Measurements from ENCODE around the gene MTHFD1L. TPM values are rescaled to one million over a fixed set of nuclear protein-coding genes. Genes with fewer than 3 reads are reported as not detected.

Gene MTHFD1L
- total RNA-seq, 4 donors from 2014 or later = 3.0 to 9.4 (median 5.2) TPM

DNA sequence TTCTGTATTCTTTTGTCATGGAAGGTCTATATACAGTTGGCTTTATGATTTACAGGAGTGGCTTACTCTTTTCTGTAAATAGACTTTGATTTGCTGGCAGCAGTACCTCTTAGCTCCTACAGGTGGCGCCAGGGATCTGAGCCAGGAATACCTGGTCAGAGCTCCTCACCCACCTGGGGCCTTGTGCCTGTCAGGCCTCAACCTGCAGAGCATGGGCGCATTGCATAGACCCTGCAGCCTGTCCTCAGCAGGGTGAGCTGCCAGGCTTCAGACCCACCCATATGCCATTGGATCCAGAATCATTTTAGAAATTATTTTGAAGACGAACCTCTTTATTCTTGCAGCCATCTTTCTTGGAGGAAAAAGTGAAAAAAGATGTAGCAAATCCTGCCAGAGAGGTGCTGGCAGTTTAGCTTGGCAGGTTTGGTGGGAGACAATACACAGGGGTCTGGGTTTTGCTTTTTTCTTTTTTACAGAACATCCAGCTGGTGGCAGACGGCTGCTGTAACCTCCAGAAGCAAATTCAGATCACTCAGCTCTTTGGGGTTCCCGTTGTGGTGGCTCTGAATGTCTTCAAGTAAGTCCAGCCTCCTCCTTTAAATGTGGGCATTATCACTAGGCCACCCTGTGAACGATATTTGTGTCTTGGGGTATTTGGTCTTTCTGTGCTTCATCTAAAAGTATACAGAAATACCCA, 149.1 kb downstream of the MTHFD1L start:
- peaks cover 5% of the 10 kb centered on the region for H3K4me1 ChIP-seq
- WGBS = 49% methylated on average over 6 of the region's 6 CpGs
- H3K27me3 ChIP-seq = no peaks in the 10 kb centered on the region
- no peaks in the 10 kb centered on the region for H3K36me3 ChIP-seq
- DNase-seq (ENCODE audit: low spot score in 2 of 2) = peak; percentile 75 to 86
- no peak overlapping the region for H3K4me3 ChIP-seq
- H3K9me3 ChIP-seq = no peaks in the 10 kb centered on the region
- H3K27ac ChIP-seq = no peak overlapping the region
- TF ChIP-seq, protein P1, sequence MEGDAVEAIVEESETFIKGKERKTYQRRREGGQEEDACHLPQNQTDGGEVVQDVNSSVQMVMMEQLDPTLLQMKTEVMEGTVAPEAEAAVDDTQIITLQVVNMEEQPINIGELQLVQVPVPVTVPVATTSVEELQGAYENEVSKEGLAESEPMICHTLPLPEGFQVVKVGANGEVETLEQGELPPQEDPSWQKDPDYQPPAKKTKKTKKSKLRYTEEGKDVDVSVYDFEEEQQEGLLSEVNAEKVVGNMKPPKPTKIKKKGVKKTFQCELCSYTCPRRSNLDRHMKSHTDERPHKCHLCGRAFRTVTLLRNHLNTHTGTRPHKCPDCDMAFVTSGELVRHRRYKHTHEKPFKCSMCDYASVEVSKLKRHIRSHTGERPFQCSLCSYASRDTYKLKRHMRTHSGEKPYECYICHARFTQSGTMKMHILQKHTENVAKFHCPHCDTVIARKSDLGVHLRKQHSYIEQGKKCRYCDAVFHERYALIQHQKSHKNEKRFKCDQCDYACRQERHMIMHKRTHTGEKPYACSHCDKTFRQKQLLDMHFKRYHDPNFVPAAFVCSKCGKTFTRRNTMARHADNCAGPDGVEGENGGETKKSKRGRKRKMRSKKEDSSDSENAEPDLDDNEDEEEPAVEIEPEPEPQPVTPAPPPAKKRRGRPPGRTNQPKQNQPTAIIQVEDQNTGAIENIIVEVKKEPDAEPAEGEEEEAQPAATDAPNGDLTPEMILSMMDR (IDR thresholded peaks at IDR 0.05) = peak; percentile 85 to 98
- TF ChIP-seq EP300 (IDR thresholded peaks at IDR 0.05) = no peak

DNA sequence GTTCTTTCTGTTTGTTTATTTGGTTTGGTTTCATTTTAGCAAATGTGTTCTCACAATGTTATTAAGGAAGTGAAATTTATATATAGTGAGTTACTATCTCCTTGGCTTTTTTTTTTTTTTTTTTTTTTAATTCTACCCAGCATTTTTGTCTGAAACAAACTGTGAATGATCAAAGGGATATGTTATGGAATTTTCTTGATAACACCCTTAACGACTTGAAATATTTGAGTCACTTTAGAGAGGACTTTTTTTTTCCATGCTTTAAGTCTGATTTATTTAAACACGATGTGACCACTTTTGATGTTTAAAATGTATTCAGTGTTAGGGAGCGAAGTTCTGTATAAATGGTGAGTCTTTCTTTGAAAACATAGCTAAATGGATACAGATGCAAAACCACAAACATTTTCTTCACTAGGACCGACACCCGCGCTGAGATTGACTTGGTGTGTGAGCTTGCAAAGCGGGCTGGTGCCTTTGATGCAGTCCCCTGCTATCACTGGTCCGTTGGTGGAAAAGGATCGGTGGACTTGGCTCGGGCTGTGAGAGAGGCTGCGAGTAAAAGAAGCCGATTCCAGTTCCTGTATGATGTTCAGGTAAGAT, 149.7 kb downstream of the MTHFD1L start:
- no peaks in the 10 kb centered on the region for H3K36me3 ChIP-seq
- no peak for DNase-seq (ENCODE audit: low spot score in 2 of 2)
- no peaks in the 10 kb centered on the region for H3K9me3 ChIP-seq
- TF ChIP-seq POLR2A (IDR thresholded peaks at IDR 0.05) (no peak), EP300 (IDR thresholded peaks at IDR 0.05) (no peak), POLR2AphosphoS5 (IDR thresholded peaks at IDR 0.05) (no peak)
- TF ChIP-seq, protein P1 (IDR thresholded peaks at IDR 0.05) = no peak
- WGBS = 83% methylated on average over 12 of the region's 12 CpGs
- no peak overlapping the region for H3K27ac ChIP-seq
- H3K4me3 ChIP-seq = no peak overlapping the region
- H3K27me3 ChIP-seq = no peaks in the 10 kb centered on the region
- H3K4me1 ChIP-seq = peaks cover 5% of the 10 kb centered on the region

DNA sequence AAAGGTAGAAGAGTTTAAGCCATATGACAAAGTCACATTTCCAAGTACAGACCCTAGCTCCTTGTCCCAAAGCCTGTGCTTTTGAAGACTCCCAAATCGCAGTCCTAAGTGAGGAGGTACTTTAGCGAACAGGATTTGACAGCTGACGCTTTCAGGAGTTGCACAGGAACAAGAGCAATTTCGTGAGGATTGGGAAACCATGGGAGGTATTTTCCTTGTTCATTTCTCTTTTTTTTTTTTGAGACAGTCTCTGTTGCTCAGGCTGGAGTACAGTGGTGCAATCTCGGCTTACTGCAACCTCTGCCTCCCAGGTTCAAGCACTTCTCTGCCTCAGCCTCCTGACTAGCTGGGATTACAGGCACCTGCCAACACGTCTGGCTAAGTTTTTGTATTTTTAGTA, 150.6 kb downstream of the MTHFD1L start:
- TF ChIP-seq POLR2A (IDR thresholded peaks at IDR 0.05) (no peak), EP300 (IDR thresholded peaks at IDR 0.05) (no peak), POLR2AphosphoS5 (IDR thresholded peaks at IDR 0.05) (no peak)
- TF ChIP-seq, protein P1 (IDR thresholded peaks at IDR 0.05) = no peak
- no peaks in the 10 kb centered on the region for H3K36me3 ChIP-seq
- H3K9me3 ChIP-seq = no peaks in the 10 kb centered on the region
- H3K27me3 ChIP-seq = no peaks in the 10 kb centered on the region
- peaks cover 5% of the 10 kb centered on the region for H3K4me1 ChIP-seq
- WGBS = 87% methylated on average over 6 of the region's 6 CpGs
- DNase-seq (ENCODE audit: low spot score in 2 of 2) = no peak
- no peak overlapping the region for H3K4me3 ChIP-seq
- no peak overlapping the region for H3K27ac ChIP-seq

DNA sequence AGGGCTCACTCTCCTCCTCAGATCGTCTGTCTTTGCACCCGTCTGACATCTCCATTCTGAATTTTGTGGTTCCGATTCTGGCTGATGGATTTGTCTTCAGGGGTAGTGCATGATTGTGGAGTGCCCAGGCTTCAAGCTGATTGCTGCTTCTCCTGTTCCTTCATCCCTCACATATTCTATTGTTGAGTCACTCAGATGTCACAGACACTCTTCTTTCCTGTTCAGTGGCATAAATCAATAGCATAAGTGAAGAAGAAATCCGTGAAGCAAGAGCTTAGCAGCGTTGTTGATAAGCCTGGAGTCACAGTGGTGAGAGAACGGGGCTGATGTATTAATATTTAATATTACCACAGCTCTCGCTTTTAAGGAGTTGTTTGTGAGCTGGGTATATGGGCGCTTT, 152.5 kb downstream of the MTHFD1L start:
- no peaks in the 10 kb centered on the region for H3K36me3 ChIP-seq
- WGBS = 91% methylated on average over 8 of the region's 8 CpGs
- TF ChIP-seq, protein P1 (IDR thresholded peaks at IDR 0.05) = no peak
- no peak for TF ChIP-seq POLR2AphosphoS5 (IDR thresholded peaks at IDR 0.05)
- no peak for TF ChIP-seq POLR2A (IDR thresholded peaks at IDR 0.05)
- no peak for TF ChIP-seq EP300 (IDR thresholded peaks at IDR 0.05)

DNA sequence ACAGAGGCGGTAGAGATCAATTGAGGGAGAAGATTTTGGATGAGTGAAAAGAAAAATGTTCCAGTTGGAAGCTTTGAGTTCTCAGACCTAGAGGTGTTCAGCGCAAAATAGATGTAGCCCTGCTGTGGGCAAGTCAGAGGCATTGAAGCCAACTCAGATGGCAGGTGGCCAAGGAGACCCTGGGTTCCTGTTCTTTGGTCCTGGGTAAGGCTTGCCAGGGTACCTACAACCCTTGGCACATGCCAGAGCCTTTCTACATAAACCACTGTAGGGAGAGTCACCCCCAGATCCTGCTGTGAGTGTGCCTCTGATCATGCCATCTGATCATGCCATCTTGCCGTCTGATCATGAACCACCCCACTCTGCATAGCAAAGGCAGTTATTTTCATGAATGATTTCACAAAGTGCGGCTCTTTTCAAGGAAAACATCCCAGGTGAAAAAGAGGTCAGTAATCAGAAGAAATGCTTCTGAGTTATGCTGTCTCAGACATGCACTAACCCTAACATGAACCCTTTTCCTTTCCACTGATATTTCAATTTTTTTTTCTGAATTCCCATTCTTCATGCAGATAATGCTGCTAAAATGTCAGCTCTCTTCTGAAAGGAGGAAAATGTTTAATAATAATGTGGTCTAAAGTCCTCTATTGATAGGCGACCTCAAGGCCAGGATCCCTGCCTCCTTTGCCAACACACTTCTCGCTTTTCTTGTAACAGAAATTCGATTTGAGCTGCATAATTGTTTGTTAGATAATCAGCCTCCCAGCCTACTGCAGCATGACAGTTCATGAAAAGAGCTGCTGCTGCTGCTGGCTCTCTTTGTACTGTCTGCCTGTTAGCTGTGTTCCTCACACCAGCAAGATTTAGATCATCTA, 153.6 kb downstream of the MTHFD1L start:
- Histone ChIP-seq H3K9me3 (no peaks in the 10 kb centered on the region), H3K4me3 (no peak overlapping the region), H3K4me1 (peaks cover 8% of the 10 kb centered on the region), H3K27me3 (no peaks in the 10 kb centered on the region), H3K27ac (no peak overlapping the region), H3K36me3 (no peaks in the 10 kb centered on the region)
- no peak for TF ChIP-seq EP300 (IDR thresholded peaks at IDR 0.05)
- no peak for TF ChIP-seq POLR2AphosphoS5 (IDR thresholded peaks at IDR 0.05)
- TF ChIP-seq, protein P1 (IDR thresholded peaks at IDR 0.05) = no peak
- no peak for TF ChIP-seq POLR2A (IDR thresholded peaks at IDR 0.05)
- DNase-seq (ENCODE audit: low spot score in 2 of 2) = no peak
- WGBS = 83% methylated on average over 7 of the region's 7 CpGs

More for the DNA sequence above, 152.5 kb downstream of the MTHFD1L start:
- Histone ChIP-seq H3K4me1 (peaks cover 8% of the 10 kb centered on the region), H3K9me3 (no peaks in the 10 kb centered on the region), H3K27me3 (no peaks in the 10 kb centered on the region), H3K4me3 (no peak overlapping the region), H3K27ac (no peak overlapping the region)
- no peak for DNase-seq (ENCODE audit: low spot score in 2 of 2)
